ENCODE data around the gene BMAL1.

BMAL1 gene

DNA sequence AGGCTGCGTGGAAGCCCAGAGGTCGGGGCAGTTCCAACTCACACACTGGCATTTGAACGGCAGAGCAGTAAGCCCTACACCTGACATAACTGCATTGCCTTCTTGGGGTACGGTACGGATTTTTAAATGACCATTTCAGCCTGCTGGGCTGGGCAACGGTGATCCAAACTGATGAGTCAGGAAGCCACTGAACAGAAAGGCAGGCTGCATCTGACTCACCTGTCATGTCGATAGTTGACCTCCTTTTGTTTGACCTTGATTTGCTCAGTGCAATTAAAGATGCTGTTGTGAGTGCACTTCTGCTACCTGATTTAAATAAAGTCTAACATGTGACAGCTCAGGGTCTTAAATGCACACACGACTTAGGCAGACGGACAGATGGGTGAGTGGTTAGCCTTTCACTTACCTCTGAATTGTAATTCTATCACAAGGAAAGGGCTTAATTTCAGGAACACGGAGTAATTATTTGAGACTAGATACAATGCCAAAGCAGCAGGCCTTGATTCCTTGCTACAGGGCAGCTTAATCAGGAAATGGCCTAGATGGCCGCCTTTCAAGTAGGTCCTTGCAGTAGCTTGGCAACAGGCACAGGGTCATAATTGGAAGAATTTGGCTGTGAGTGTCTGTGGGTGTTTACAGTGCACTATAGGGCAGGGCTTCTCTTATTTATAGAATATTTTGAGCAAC, 52.2 kb downstream of the BMAL1 start:
- TF ChIP-seq, protein P1, sequence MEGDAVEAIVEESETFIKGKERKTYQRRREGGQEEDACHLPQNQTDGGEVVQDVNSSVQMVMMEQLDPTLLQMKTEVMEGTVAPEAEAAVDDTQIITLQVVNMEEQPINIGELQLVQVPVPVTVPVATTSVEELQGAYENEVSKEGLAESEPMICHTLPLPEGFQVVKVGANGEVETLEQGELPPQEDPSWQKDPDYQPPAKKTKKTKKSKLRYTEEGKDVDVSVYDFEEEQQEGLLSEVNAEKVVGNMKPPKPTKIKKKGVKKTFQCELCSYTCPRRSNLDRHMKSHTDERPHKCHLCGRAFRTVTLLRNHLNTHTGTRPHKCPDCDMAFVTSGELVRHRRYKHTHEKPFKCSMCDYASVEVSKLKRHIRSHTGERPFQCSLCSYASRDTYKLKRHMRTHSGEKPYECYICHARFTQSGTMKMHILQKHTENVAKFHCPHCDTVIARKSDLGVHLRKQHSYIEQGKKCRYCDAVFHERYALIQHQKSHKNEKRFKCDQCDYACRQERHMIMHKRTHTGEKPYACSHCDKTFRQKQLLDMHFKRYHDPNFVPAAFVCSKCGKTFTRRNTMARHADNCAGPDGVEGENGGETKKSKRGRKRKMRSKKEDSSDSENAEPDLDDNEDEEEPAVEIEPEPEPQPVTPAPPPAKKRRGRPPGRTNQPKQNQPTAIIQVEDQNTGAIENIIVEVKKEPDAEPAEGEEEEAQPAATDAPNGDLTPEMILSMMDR (IDR thresholded peaks at IDR 0.05; ENCODE audit: insufficient read depth, low read depth, low read length, missing control alignments), result no peak
- DNase-seq (ENCODE audit: low read depth), result peak; percentile 75
- H3K4me3 ChIP-seq (ENCODE audit: low read length), result no peak overlapping the region

DNA sequence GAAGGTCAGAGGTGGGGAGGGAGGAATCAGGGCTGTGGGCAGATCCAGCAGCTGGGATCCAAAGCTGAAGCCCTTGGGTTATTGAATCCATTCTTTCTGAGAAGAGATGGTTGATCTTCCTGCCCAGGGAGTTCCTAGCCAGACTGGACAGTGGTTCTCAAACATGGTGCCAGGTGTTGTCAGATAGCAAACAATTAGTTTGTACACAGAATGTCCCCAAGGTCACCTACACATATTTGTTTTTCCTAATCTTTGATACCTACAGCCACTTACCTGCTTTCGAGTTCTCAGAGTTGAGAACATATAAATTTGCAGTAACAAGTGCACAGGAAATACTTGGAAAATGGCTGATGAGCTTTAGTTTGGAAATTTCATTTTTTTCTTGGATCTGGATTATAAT, 54.5 kb downstream of the BMAL1 start:
- no peak overlapping the region for H3K4me3 ChIP-seq (ENCODE audit: low read length)
- TF ChIP-seq, protein P1 (IDR thresholded peaks at IDR 0.05; ENCODE audit: insufficient read depth, low read depth, low read length, missing control alignments), result no peak
- no peak for DNase-seq (ENCODE audit: low read depth)

DNA sequence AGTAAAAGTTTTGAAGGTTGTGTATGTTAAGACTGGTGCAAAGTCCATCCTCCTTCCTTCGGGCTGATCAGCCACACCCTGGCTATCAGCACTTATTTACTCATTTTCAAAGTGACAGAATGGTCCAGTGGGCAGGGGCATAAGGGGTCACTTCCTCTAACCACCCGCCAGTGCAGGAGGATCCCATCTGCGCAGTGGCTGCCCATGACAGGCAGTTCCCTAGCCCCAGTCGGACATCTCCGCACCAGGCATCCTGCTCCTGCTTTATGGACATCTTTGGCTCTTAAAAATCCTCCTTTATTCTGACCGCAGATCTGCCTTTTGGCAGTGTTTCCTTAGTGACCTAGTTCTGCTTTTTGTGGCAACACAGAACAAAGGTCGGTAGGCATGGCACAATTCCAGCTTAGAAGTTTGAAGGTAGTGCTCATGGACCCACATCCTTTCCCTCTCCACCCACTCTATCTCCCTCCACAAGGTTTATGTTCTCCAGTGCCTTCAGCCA, 55.9 kb downstream of the BMAL1 start:
- TF ChIP-seq, protein P1 (IDR thresholded peaks at IDR 0.05; ENCODE audit: insufficient read depth, low read depth, low read length, missing control alignments), result no peak
- peak; percentile 52 for DNase-seq (ENCODE audit: low read depth)

DNA sequence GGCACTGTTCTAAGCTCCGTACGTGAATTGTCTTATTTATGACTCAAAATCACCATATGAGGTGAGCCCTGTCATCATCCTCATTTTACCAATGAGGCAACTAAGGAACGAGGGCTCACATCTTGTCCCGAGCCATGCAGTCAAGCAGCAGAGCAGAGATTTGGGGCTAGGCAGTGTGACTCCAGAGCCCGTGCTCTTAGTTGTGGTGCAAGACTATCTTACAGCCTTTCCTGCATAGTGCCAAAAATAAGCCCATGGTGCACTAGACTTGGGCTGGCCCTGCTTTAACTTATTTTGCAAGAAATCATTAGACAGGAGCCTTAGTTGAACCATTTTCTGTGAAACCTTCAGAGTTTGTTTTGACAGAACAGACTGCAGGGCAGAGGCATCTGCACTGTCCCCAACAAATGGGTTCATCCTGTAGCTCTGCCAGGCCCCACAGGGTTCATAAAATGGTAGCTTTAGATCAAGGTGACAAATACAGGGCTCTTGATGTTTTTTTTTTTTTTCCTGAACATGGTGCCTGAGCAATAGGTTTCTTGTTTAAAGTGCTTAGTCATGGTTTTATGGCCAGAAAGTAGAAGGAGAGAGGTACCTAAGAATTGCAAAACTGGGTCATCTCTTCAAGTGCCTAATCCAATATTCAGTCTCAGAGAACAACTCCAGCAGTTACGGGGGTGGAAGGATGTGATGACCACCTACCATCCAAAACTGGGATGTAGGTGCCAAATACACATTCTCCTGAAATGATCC, 56.6 kb downstream of the BMAL1 start:
- H3K4me3 ChIP-seq (ENCODE audit: low read length), result no peak overlapping the region
- TF ChIP-seq, protein P1 (IDR thresholded peaks at IDR 0.05; ENCODE audit: insufficient read depth, low read depth, low read length, missing control alignments), result no peak
- peak; percentile 42 for DNase-seq (ENCODE audit: low read depth)

More for the DNA sequence above, 55.9 kb downstream of the BMAL1 start:
- no peak overlapping the region for H3K4me3 ChIP-seq (ENCODE audit: low read length)

DNA sequence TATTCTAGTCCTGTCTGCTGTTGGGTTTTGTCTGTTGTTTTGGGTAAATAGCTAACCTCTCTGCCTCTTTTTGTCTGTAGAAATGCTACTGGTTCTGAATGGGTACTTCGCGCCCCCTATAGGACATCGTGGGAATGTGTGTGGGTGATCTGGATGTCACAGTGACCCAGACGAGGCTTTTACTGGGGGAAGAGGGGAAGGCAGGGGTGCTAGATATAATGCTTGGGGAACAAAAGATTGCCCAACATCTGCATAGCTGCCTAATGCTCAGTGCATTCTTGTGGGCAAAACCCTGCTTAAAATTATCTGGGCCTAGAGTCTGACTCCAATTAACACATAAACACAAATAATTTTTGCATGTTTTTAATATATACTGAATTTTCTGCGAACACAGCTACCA, 57.7 kb downstream of the BMAL1 start:
- no peak overlapping the region for H3K4me3 ChIP-seq (ENCODE audit: low read length)
- TF ChIP-seq, protein P1 (IDR thresholded peaks at IDR 0.05; ENCODE audit: insufficient read depth, low read depth, low read length, missing control alignments), result peak; percentile 92
- DNase-seq (ENCODE audit: low read depth), result peak; percentile 74

DNA sequence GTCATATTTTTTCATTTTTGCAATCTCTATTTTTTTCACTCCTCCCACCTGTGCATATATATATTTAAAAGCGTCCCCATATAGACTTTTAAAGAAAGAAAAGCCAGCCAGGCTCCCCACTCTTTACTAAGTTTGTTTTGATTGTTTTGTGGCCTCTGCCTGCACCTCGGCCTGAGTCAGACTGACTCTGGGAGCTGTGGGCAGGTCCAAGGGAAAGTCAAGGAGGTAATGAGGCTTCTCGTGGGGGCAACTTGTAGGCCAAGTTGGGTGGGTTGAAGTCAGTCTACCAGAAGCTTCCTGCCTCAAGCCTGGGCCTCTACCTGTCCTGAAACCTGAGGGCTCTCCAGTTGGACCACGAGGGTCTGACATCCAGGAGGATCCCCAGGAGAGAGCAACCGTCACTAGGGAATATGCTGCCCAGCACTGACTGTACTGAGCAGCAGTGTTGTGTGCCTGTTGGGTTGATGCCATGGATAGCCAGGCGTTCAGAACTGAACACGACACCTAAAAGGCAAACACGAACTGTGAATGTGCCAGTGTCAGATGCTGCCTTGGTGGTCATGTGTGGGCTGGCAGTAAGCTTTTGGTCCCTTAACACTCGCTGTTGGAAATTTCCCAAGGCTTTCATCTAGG, 58.8 kb downstream of the BMAL1 start:
- no peak overlapping the region for H3K4me3 ChIP-seq (ENCODE audit: low read length)
- DNase-seq (ENCODE audit: low read depth), result no peak
- TF ChIP-seq, protein P1 (IDR thresholded peaks at IDR 0.05; ENCODE audit: insufficient read depth, low read depth, low read length, missing control alignments), result no peak
